Neural cell (in vitro differentiated cells): Measurements from ENCODE around the gene NUP210. TPM values are rescaled to one million over a fixed set of nuclear protein-coding genes. Genes with fewer than 3 reads are reported as not detected.

Experiments used
- H2AFZ ChIP-seq: fragments of 200-600, 300-800 bp; sonication (generic), shearing (Covaris generic); 2 replicates; pipeline ENCODE4 v1.6.0; 2014; ENCODE audit warnings: low read depth, mild to moderate bottlenecking, antibody characterized with exemption, low read length, moderate library complexity
- H3F3A ChIP-seq: fragments of 200-600 bp; shearing (Covaris generic); 2 replicates; pipeline ENCODE4 v1.6.1; 2016; ENCODE audit warnings: mild to moderate bottlenecking, moderate library complexity, mixed read lengths, antibody characterized with exemption, low read length; ENCODE audit not compliant: insufficient read depth, poor library complexity, severe bottlenecking
- H3K27ac ChIP-seq: fragments of 200-600, 300-800 bp; sonication (generic), shearing (Covaris generic); 2 replicates; pipeline ENCODE4 v1.5.1; 2014; ENCODE audit warnings: mild to moderate bottlenecking, low read length, moderate library complexity
- H3K27me3 ChIP-seq: fragments of 300-800, 200-600 bp; sonication (generic), shearing (Covaris generic); 2 replicates; pipeline ENCODE4 v1.6.0; 2014; ENCODE audit warnings: mild to moderate bottlenecking, low read depth, low read length, moderate library complexity; ENCODE audit not compliant: insufficient read depth
- H3K36me3 ChIP-seq: fragments of 300-800, 200-600 bp; sonication (generic), shearing (Covaris generic); 2 replicates; pipeline ENCODE4 v1.5.1; 2014; ENCODE audit warnings: mild to moderate bottlenecking, antibody characterized with exemption, low read length, moderate library complexity; ENCODE audit not compliant: insufficient read depth
- H3K4me2 ChIP-seq: fragments of 300-800, 200-600 bp; sonication (generic), shearing (Covaris generic); 2 replicates; pipeline ENCODE4 v1.6.0; 2014; ENCODE audit warnings: mild to moderate bottlenecking, low read length
- H3K4me3 ChIP-seq: fragments of 300-800, 200-600 bp; sonication (generic), shearing (Covaris generic); 2 replicates; pipeline ENCODE4 v1.5.1; 2014; ENCODE audit warnings: mild to moderate bottlenecking, low read length, moderate library complexity
- H3K79me2 ChIP-seq: fragments of 200-600 bp; shearing (Covaris generic); replicated peaks from 2 replicates; pipeline ENCODE4 v1.6.0; 2014; ENCODE audit warnings: mild to moderate bottlenecking, low read length, moderate library complexity; ENCODE audit not compliant: insufficient read depth
- H3K9ac ChIP-seq: fragments of 300-800, 200-600 bp; sonication (generic), shearing (Covaris generic); 2 replicates; pipeline ENCODE4 v1.6.1; 2016; ENCODE audit warnings: mild to moderate bottlenecking, low read length, mixed read lengths
- H3K9me2 ChIP-seq: fragments of 200-600 bp; shearing (Covaris generic); 2 replicates; pipeline ENCODE4 v1.6.1; 2016; ENCODE audit warnings: mild to moderate bottlenecking, low read length, mixed read lengths; ENCODE audit not compliant: insufficient read depth
- H3K9me3 ChIP-seq: fragments of 200-600, 300-800 bp; sonication (generic), shearing (Covaris generic); 2 replicates; pipeline ENCODE4 v1.6.1; 2016; ENCODE audit warnings: mild to moderate bottlenecking, mixed run types, low read length, moderate library complexity, mixed read lengths
- H4K20me1 ChIP-seq: fragments of 200-600 bp; shearing (Covaris generic); 2 replicates; pipeline ENCODE4 v1.6.1; 2016; ENCODE audit warnings: mild to moderate bottlenecking, mixed run types; ENCODE audit not compliant: insufficient read depth
- CTCF ChIP-seq: fragments of 450-650 bp; IDR thresholded peaks from 2 replicates; pipeline ENCODE4 v1.5.1; 2014; ENCODE audit warnings: antibody characterized with exemption, mild to moderate bottlenecking, moderate library complexity; ENCODE audit not compliant: poor library complexity, severe bottlenecking
- EP300 ChIP-seq: fragments of 450-650 bp; conservative IDR thresholded peaks from 2 replicates; pipeline ENCODE4 v1.6.1; 2014; ENCODE audit warnings: antibody characterized with exemption, mild to moderate bottlenecking, moderate library complexity; ENCODE audit not compliant: poor library complexity, severe bottlenecking
- EZH2 ChIP-seq: fragments of 200-600, 300-800 bp; shearing (Covaris generic), sonication (generic); IDR thresholded peaks from 2 replicates; pipeline ENCODE4 v1.6.1; 2014; ENCODE audit warnings: antibody characterized with exemption, low read length, borderline replicate concordance, mild to moderate bottlenecking; ENCODE audit not compliant: insufficient read depth, poor library complexity, severe bottlenecking
- MXI1 ChIP-seq: fragments of 450-650 bp; conservative IDR thresholded peaks from 2 replicates; pipeline ENCODE4 v1.6.1; 2014; ENCODE audit warnings: antibody characterized with exemption, mild to moderate bottlenecking; ENCODE audit not compliant: poor library complexity, severe bottlenecking
- POLR2AphosphoS5 ChIP-seq: IDR thresholded peaks from 2 replicates; pipeline ENCODE4 v1.6.1; 2012
- RAD21 ChIP-seq: fragments of 450-650 bp; conservative IDR thresholded peaks from 2 replicates; pipeline ENCODE4 v1.6.1; 2014; ENCODE audit warnings: antibody characterized with exemption, mild to moderate bottlenecking, moderate library complexity
- SMC3 ChIP-seq: fragments of 450-650 bp; conservative IDR thresholded peaks from 2 replicates; pipeline ENCODE4 v1.6.1; 2014; ENCODE audit warnings: antibody characterized with exemption, mild to moderate bottlenecking, moderate library complexity; ENCODE audit not compliant: poor library complexity
- TAF1 ChIP-seq: IDR thresholded peaks from 2 replicates; pipeline ENCODE4 v1.6.1; 2012; ENCODE audit warnings: low read depth
- polyA plus RNA-seq: library from polyadenylated mRNA; depleted of rRNA; stranded (reverse); fragments of >200 nt; gene quantifications from 2 replicates; pipeline ENCODE4 v1.2.3, GENCODE V29; 2014
- TF ChIP-seq, protein P1 (sequence below): IDR thresholded peaks from 2 replicates; pipeline ENCODE4 v1.6.1; 2012; ENCODE audit warnings: borderline replicate concordance

The NUP210 gene
- polyA plus RNA-seq, 1 donor from 2014 or later: 8.2 TPM

DNA sequence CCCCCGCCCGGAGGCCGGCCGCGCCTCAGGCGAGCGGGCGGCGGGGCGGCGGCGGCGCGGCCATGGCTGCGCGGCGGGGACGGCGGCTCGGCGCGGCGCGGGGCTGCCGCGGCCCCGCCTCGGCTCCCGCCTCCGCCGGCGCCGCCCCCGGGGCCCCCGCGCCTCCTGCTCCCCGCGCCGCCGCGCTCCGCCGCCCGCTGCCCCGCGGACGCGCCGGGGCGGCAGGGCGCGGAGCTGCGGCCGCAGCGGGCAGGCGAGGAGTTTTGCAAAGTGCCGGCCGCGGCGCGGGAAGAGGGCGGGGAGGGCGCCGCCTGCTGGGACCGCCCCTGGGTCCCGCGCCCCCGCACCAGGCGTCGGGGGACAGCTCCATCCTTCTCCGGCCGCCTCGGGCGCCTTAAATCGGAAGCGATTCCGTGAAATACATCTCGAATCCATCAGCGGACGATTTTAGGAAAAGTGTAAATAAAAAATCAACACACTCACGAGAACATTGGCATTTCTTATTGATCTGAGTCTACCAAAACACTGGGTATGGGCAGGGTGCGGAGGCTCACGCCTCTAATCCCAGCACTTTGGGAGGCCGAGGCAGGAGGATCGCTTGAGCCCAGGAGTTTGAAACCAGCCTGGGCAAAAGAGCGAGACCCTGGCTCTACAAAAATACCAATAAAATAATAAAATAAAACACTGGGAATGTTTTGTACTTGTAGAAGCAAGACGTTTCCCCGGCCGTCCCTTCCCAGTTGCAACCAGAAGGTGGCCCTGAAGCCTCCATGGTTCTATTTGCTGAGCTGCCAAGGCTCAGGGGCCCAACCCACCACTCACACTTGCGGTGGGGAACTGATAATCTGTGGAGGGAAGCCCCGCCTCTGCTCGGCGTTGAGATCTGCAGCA is 136.9 kb downstream of the NUP210 start:
- H3K79me2 ChIP-seq: no peaks in the 10 kb centered on the region
- H3K27me3 ChIP-seq: peaks cover 34% of the 10 kb centered on the region
- no peaks in the 10 kb centered on the region for H3K9me2 ChIP-seq
- no peaks in the 10 kb centered on the region for H4K20me1 ChIP-seq
- H3K9me3 ChIP-seq: peaks cover 11% of the 10 kb centered on the region
- H3K27ac ChIP-seq: no peak overlapping the region
- H2AFZ ChIP-seq: no peak overlapping the region
- H3K9ac ChIP-seq: no peak overlapping the region
- H3F3A ChIP-seq: no peaks in the 10 kb centered on the region
- H3K4me2 ChIP-seq: no peak overlapping the region
- no peaks in the 10 kb centered on the region for H3K36me3 ChIP-seq
- TF ChIP-seq MXI1: no peak
- TF ChIP-seq SMC3: peak; percentile 59
- TF ChIP-seq EZH2: no peak
- peak; percentile 36 for TF ChIP-seq RAD21
- peak; percentile 14 for TF ChIP-seq CTCF
- TF ChIP-seq POLR2AphosphoS5: no peak
- peak overlapping the region; percentile 68 for H3K4me3 ChIP-seq

DNA sequence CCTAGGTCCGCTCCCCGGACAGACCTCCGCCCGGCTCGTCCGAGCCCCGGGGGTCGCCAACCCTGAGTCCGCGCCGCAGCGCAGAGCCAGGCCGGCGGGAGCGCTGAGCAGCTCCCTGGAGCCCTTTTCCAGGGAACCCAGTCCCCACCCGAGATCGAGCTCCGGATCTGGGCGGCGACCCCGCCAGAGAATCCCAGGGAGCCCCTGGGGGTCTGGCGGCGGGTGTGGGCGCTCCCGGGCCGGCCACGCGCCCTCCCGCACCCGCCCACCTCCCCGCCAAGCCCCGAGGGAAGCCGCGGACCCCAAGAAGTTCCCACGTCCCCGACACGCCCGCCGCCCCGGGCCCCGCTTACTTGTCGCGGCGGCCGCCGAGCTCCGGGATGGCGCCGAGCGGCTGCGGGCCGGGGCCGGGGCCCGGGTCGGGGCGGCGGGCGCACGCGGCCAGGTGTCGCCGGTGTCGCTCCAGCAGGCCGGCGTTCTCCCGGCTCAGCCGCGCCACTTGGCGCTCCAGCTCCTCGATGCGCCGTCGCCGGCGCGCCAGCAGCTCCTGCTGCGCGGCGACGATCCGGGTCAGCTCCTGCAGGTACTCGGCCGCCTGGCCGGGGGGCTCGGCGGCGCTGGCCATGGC is 137.7 kb downstream of the NUP210 start:
- no peaks in the 10 kb centered on the region for H3K36me3 ChIP-seq
- peak overlapping the region; percentile 23 for H3K9ac ChIP-seq
- no peak overlapping the region for H3K4me2 ChIP-seq
- H3F3A ChIP-seq: no peaks in the 10 kb centered on the region
- no peak for TF ChIP-seq POLR2AphosphoS5
- TF ChIP-seq, protein P1, sequence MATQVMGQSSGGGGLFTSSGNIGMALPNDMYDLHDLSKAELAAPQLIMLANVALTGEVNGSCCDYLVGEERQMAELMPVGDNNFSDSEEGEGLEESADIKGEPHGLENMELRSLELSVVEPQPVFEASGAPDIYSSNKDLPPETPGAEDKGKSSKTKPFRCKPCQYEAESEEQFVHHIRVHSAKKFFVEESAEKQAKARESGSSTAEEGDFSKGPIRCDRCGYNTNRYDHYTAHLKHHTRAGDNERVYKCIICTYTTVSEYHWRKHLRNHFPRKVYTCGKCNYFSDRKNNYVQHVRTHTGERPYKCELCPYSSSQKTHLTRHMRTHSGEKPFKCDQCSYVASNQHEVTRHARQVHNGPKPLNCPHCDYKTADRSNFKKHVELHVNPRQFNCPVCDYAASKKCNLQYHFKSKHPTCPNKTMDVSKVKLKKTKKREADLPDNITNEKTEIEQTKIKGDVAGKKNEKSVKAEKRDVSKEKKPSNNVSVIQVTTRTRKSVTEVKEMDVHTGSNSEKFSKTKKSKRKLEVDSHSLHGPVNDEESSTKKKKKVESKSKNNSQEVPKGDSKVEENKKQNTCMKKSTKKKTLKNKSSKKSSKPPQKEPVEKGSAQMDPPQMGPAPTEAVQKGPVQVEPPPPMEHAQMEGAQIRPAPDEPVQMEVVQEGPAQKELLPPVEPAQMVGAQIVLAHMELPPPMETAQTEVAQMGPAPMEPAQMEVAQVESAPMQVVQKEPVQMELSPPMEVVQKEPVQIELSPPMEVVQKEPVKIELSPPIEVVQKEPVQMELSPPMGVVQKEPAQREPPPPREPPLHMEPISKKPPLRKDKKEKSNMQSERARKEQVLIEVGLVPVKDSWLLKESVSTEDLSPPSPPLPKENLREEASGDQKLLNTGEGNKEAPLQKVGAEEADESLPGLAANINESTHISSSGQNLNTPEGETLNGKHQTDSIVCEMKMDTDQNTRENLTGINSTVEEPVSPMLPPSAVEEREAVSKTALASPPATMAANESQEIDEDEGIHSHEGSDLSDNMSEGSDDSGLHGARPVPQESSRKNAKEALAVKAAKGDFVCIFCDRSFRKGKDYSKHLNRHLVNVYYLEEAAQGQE: no peak
- TF ChIP-seq TAF1: no peak
- TF ChIP-seq CTCF: no peak
- TF ChIP-seq SMC3: no peak
- TF ChIP-seq MXI1: no peak
- TF ChIP-seq EZH2: no peak
- TF ChIP-seq EP300: no peak
- TF ChIP-seq RAD21: no peak
- no peak overlapping the region for H3K27ac ChIP-seq
- H3K79me2 ChIP-seq: no peaks in the 10 kb centered on the region
- H4K20me1 ChIP-seq: no peaks in the 10 kb centered on the region
- peaks cover 11% of the 10 kb centered on the region for H3K9me3 ChIP-seq
- H3K27me3 ChIP-seq: peaks cover 34% of the 10 kb centered on the region
- H3K9me2 ChIP-seq: no peaks in the 10 kb centered on the region
- H2AFZ ChIP-seq: no peak overlapping the region
- H3K4me3 ChIP-seq: peak overlapping the region; percentile 68
